Fibroblast of lung (primary cell): ENCODE results near the gene ALPK1.

ENCODE experiments used
- EZH2 ChIP-seq: IDR thresholded peaks from 2 replicates; pipeline ENCODE4 v1.5.1; 2012; ENCODE audit warnings: low read length, control low read depth, mild to moderate bottlenecking; ENCODE audit errors: missing control alignments
- TF ChIP-seq, protein P1 (sequence below), 2 donors: IDR thresholded peaks in 1 of 2; conservative IDR thresholded peaks in 1 of 2; 1 replicate in 1 of 2; 2 replicates in 1 of 2; pipeline ENCODE4 v1.5.1; 2011 to 2012; ENCODE audit warnings: low read length in 2 of 2, control low read depth in 1 of 2, inconsistent platforms in 1 of 2, low read depth in 1 of 2, mild to moderate bottlenecking in 1 of 2

DNA sequence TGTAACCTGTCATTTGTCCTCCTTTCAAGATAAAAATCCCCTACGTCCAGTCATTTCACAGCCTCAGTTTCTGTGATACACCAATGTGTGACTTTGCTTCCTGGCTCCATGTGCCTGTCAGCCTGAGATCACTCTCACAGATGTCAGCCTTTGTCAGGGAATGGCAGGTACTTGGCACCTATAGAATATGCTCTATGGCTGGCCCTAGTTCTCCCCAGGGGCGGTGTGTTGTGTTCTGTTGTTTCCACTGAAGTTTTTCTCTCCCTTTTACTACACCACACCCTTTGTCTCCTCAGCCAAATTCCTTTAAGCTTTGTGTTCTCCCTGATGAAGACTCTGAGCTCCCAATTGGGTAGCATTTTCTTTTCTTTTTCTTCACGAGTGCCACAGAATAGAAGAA lies 81.7 kb downstream of the ALPK1 start:
- TF ChIP-seq, protein P1, sequence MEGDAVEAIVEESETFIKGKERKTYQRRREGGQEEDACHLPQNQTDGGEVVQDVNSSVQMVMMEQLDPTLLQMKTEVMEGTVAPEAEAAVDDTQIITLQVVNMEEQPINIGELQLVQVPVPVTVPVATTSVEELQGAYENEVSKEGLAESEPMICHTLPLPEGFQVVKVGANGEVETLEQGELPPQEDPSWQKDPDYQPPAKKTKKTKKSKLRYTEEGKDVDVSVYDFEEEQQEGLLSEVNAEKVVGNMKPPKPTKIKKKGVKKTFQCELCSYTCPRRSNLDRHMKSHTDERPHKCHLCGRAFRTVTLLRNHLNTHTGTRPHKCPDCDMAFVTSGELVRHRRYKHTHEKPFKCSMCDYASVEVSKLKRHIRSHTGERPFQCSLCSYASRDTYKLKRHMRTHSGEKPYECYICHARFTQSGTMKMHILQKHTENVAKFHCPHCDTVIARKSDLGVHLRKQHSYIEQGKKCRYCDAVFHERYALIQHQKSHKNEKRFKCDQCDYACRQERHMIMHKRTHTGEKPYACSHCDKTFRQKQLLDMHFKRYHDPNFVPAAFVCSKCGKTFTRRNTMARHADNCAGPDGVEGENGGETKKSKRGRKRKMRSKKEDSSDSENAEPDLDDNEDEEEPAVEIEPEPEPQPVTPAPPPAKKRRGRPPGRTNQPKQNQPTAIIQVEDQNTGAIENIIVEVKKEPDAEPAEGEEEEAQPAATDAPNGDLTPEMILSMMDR (conservative IDR thresholded peaks at IDR 0.05 in 1 of 2, IDR thresholded peaks at IDR 0.05 in 1 of 2; ENCODE audit: low read depth in 1 of 2, low read length in 2 of 2): no peak
- no peak for TF ChIP-seq EZH2
